Lower leg skin (tissue), 3 donors: ENCODE results near the gene LSM4.

ENCODE experiments used
- POLR2A ChIP-seq, 2 donors: fragments of 450-650 bp; IDR thresholded peaks; one replicate each; pipeline ENCODE4 v1.6.1; 2016 to 2017; ENCODE audit warnings: antibody characterized with exemption in 2 of 2, mild to moderate bottlenecking in 1 of 2, moderate library complexity in 1 of 2
- TF ChIP-seq, protein P1 (sequence below), 3 donors: fragments of 450-650 bp; IDR thresholded peaks; one replicate each; pipeline ENCODE4 v1.5.1; 2016; ENCODE audit warnings: antibody characterized with exemption in 3 of 3, mild to moderate bottlenecking in 3 of 3, moderate library complexity in 2 of 3

- no peak for TF ChIP-seq POLR2A (IDR thresholded peaks at IDR 0.05)
- TF ChIP-seq, protein P1, sequence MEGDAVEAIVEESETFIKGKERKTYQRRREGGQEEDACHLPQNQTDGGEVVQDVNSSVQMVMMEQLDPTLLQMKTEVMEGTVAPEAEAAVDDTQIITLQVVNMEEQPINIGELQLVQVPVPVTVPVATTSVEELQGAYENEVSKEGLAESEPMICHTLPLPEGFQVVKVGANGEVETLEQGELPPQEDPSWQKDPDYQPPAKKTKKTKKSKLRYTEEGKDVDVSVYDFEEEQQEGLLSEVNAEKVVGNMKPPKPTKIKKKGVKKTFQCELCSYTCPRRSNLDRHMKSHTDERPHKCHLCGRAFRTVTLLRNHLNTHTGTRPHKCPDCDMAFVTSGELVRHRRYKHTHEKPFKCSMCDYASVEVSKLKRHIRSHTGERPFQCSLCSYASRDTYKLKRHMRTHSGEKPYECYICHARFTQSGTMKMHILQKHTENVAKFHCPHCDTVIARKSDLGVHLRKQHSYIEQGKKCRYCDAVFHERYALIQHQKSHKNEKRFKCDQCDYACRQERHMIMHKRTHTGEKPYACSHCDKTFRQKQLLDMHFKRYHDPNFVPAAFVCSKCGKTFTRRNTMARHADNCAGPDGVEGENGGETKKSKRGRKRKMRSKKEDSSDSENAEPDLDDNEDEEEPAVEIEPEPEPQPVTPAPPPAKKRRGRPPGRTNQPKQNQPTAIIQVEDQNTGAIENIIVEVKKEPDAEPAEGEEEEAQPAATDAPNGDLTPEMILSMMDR (IDR thresholded peaks at IDR 0.05) = no peak
These were observed 27.6 kb upstream of the LSM4 start for GRCh38 chr19:18350490-18350889.
